HG02852 (cell line): ENCODE measurements around the gene OGDH.

Experiments used
- ATAC-seq: cut with Tn5 transposase; IDR thresholded peaks from one replicate; pipeline ENCODE4 v1.9.1; 2021; ENCODE audit warnings: mild to moderate bottlenecking, moderate library complexity; ENCODE audit not compliant: unreplicated experiment

OGDH gene

DNA sequence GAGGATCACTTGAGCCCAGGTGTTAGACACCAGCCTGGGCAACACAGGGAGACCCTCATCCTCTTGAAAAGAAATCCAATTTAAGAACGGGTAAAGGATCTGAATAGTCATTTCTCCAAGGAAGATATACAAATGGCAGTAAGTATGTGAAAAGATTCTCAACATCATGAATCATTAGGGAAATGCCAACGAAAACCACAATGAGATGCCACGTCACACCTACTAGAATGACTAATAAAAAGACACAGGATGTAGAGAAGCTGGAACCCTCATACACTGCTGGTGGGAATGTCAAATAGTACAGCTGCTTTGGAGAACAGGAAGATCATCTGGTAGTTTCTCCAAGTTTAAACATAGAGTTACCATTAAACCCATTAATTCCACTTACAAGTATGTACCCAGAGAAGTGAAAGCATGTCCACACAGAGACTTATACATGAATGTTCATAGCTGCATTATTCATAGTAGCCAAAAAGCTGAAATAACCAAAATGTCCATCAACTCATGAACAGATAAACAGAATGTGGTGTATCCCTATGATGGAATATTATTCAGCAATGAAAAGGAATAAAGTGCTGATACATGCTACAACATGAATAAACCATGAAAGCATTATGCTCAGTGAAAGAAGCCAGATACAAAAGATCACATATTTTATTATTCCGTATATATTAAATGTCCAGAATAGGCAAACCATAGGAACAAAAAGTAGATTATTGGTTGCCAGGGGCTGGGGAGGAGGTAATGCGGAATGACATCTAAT lies 129.2 kb downstream of the OGDH start:
- ATAC-seq: no peak

- no peak for ATAC-seq
These were observed 130.5 kb downstream of the OGDH start for GRCh38 chr7:44736896-44737295.

DNA sequence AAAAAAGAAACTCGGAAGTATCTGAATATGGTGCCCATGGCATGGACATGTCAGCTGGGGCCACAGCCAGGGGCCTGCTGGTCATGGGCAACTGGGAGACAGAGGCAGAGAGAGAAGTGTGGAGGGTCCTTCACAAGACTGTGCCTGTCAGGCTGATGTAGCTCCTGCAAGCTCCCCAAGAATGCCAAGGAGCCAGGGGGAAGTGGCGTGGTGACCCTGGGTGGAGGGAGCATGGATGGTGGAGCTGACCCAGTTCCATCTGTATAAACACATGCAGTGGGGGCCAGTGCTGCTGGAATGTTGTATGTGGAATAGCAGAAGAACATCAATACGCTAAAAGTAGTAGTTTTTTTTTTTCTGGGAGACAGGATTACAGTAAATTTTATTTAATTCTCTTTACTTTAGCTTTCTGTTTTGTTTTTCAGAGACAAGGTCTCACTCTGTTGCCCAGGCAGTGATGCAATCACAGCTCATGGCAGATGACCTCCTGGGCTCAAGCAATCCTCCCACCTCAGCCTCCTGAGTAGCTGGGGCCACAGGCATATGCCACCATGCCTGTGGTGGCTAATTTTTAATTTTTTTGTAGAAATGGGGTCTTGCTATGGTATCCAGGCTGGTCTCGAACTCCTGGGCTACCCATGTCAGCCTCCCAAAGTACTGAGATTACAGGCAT lies 131.8 kb downstream of the OGDH start:
- no peak for ATAC-seq

GRCh38 chr7:44738876-44739665 lies 132.6 kb downstream of the OGDH start:
- no peak for ATAC-seq

DNA sequence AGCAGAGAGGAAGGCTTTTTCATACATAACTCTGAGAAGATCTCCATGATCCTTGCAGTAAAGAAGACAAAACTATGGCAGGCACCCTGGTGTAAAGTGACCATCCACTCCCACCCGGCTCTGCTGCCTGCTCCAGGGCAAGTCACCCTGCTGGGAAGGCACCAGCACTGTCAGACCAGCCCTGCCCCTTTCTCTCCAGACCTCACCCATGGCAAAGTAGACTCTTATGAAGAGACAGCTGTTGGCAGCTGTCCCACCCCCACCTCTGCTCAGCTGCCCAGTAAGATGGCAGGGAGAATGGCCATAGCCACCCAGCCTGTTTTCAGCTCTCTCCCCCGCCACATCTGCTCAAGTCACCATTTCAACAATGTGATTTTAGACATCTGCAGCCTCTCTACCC lies 133.6 kb downstream of the OGDH start:
- no peak for ATAC-seq

GRCh38 chr7:44743750-44744149 lies 137.3 kb downstream of the OGDH start:
- no peak for ATAC-seq

GRCh38 chr7:44748045-44748947 lies 141.9 kb downstream of the OGDH start, which contains the start of gene ZMIZ2:
TSS of gene ZMIZ2 (plus strand) at chr7:44748847. CDS start at chr7:44756250, 7,403 bp downstream.
- ATAC-seq: peak; percentile 65

DNA sequence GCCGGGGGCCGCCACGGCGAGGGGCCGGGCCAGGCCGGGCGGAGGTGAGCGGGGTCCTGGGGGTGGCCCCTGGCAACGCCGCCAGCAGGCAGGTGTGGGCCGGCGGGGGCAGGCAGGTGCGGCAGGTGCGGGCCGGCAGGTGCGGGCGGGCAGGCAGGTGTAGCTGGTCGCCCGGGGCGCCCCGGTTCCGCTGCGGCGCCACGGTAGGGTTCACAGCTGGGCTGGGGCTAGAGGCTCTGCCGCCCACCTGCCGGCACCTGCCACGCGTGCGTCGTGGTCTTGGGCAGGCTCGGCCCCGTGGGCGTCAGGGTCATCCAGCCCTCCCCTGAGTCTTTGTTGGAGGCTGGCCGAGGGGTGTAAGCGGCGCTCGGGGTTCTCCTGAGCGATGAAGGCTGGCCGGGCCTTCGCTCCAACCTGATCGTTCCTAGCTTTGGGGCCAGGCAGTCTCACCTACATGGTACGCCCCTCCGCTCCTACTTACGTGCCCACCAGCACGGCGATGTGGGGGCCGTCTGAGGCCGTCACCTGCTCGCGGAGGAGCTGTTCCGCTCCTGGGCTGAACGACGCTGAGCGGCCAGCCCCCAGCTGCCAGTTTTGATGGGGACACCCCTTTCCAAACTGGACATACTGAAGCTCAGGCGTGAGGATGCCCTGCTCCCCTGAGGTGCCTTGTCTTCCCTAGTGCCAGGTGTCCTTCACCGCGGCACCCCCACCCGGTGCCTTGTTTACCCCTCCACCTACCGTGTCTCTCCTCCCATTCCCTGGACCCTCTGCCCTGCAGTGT lies 142.7 kb downstream of the OGDH start:
- peak; percentile 18 for ATAC-seq

DNA sequence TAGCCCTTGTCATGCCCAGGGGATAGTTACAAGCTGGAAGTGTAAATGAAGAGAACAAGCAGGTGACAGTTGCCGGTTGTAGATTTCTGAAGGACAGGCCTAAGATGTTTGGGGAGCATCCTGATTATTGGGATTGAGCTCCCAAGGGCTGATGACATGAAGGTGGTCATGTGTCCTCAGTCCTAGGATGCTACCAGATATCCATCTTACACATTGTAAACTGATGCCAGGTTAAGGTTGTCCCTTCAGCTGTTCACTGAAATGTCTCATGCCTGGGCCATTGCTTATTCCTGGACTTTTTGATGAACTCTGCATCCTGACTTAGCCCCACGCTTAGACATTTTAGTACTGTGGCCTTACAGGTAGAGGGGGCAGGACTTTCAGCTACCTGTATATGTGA lies 143.6 kb downstream of the OGDH start:
- ATAC-seq: no peak

DNA sequence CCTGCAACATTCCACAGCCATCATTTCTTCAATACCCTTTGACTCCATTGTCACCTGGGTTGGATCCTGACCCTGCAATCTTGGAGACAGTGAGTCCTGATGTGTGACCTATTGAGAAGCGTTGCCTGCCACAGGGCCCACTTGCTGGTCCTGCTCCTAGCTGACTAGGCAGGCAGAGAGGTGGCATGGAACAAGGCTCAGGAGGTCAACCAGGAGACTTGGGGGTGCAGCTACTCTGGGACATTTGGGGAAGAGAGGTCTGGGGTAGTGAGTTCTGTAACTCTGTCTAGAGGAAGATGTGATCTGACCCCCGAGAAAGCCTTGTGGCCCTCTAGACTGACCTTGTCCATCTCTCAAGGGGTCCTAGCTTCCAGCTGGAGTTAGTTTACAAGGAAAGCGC lies 144.0 kb downstream of the OGDH start:
- ATAC-seq: no peak

DNA sequence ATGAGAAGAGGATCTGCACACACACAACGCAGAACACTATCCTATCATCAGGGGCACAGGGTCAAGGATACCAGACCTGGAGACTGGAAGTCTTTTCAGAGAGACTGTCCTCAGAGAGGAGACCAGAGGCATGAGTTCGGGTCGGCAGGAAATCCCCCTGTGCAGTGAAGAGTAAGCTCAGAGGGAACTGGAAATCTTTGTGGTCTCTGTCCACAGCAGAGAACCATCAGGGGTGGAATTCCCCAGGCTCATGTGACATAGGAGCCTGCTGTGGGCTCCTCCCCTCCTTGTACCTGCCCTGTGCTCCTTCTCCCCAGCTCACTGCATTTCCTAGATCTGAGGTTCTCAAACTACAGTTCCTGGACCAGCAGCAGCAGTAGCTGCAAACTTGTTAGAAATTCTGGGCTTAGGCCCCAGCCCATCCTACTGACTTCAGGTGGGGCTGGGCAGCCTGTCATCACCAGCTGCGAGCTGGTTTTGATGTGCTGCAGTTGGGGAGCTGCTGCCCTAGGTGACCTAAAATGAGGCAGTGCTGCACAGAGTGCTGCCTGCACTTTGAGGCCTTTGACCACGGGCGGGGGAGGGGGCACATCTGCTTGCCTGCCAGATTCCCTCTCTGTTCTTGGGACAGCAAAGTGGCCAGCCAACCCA lies 144.6 kb downstream of the OGDH start:
- peak; percentile 73 for ATAC-seq

- no peak for ATAC-seq
These were observed 146.4 kb downstream of the OGDH start for GRCh38 chr7:44752822-44753221.

DNA sequence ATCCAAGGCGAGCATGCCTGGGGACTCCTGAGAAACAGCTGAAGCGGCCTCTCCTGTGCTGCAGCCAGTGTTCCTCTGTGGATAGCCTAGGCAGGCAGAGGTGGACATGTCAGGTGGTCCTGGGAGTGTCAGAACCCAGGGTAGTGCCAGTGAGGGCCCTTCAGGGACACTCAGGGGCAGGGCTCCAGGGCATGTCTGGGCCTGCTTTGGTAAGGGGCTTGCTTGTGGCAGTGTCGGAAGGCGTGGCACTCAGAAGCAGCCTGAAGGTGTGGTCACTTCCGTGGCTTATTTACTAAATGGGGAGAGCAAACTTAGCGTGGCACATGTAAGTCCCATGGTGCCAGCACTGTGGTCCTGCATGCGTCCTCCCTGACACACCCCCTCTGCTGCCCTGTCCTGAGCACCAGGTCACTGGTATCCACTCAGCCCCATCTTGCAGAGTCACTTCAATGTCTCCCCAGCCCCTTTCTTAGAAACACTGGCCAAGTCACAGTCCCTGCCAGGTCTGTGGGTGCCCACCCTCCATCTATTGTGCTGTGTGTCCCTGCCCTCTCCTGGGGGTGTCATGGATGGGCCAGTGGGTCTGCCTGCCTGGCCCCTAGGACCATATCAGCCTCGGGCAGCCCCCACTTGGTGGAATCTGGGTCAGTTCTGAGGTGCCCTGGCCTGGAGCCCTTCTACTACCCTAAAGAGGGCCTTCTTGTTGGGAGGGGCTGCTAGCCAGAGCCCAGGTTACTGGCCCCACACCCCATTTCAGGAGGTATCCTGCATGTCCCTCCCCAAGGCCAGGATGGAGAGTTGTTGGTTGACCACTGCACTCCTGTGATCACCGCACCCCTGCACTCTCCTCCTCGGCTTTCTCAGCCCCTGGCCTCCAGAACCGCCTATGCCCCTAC lies 148.6 kb downstream of the OGDH start:
- no peak for ATAC-seq

GRCh38 chr7:44755698-44756627 lies 149.5 kb downstream of the OGDH start:
- ATAC-seq: no peak

GRCh38 chr7:44756904-44757303 lies 150.5 kb downstream of the OGDH start:
- ATAC-seq: no peak

DNA sequence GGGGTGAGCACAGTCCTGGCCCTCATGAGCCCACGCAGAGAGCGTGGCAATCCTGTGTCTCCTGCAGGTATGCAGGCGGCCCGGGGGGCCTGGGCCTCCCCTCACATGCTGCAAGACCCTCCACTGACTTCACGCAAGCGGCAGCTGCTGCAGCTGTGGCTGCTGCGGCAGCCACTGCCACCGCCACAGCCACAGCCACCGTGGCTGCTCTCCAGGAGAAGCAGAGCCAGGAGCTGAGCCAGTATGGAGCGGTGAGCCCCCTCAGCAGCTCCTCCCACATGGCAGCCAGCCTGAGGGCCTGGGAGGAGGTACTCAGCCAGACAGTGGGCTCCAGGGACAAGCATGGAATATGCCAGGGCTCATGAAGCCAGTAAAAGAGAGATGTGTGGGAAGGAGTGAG lies 150.9 kb downstream of the OGDH start:
- no peak for ATAC-seq

- ATAC-seq: no peak
These were observed 151.3 kb downstream of the OGDH start for GRCh38 chr7:44757739-44758138.
